GM21717 (cell line): Measurements from ENCODE around the gene PTPRN2.
"Not testable (repeated sequence)": the region's sequence is repeated elsewhere in the genome, so short reads cannot be mapped to it uniquely, and the experiment has no call there.

Experiments used
- ATAC-seq: cut with Tn5 transposase; IDR thresholded peaks from one replicate; pipeline ENCODE4 v1.9.1; 2021; ENCODE audit warnings: mild to moderate bottlenecking, moderate library complexity; ENCODE audit not compliant: unreplicated experiment

PTPRN2 gene

GRCh38 chr7:157709531-157710251, 877.9 kb downstream of the PTPRN2 start:
- ATAC-seq: no peak

- no peak for ATAC-seq
These were observed 878.7 kb downstream of the PTPRN2 start for GRCh38 chr7:157708919-157709295.

- ATAC-seq: no peak
These were observed 879.4 kb downstream of the PTPRN2 start for GRCh38 chr7:157707983-157708918.

- no peak for ATAC-seq
These were observed 883.3 kb downstream of the PTPRN2 start for GRCh38 chr7:157704365-157704764.

- no peak for ATAC-seq
These were observed 884.0 kb downstream of the PTPRN2 start for GRCh38 chr7:157703534-157704195.

GRCh38 chr7:157703131-157703530, 884.5 kb downstream of the PTPRN2 start:
- no peak for ATAC-seq

- ATAC-seq: no peak
These were observed 885.2 kb downstream of the PTPRN2 start for GRCh38 chr7:157702311-157703023.

GRCh38 chr7:157701395-157702180, 886.0 kb downstream of the PTPRN2 start:
- ATAC-seq: not testable (repeated sequence)

- no peak for ATAC-seq
These were observed 887.2 kb downstream of the PTPRN2 start for GRCh38 chr7:157700231-157701005.

GRCh38 chr7:157699357-157700013, 888.1 kb downstream of the PTPRN2 start:
- ATAC-seq: no peak

GRCh38 chr7:157697287-157697686, 890.3 kb downstream of the PTPRN2 start:
- ATAC-seq: not testable (repeated sequence)

GRCh38 chr7:157695609-157696008, 892.0 kb downstream of the PTPRN2 start:
- ATAC-seq: not testable (repeated sequence)

GRCh38 chr7:157694376-157694665, 893.3 kb downstream of the PTPRN2 start:
- no peak for ATAC-seq

- no peak for ATAC-seq
These were observed 893.9 kb downstream of the PTPRN2 start for GRCh38 chr7:157693521-157694375.

GRCh38 chr7:157693071-157693520, 894.5 kb downstream of the PTPRN2 start:
- ATAC-seq: no peak

GRCh38 chr7:157692460-157693011, 895.1 kb downstream of the PTPRN2 start:
- no peak for ATAC-seq

GRCh38 chr7:157691586-157692459, 895.8 kb downstream of the PTPRN2 start:
- ATAC-seq: no peak
